GM12874 (cell line): Measurements from ENCODE around the gene ZFP28.

Source experiments
- CTCF ChIP-seq: IDR thresholded peaks from 2 replicates; pipeline ENCODE4 v1.5.1; 2011; ENCODE audit warnings: low read depth, mild to moderate bottlenecking, control low read depth, low read length, moderate library complexity; ENCODE audit not compliant: insufficient read depth

ZFP28 gene

GRCh38 chr19:56572589-56572988 lies 33.8 kb downstream of the ZFP28 start:
- no peak for TF ChIP-seq CTCF

GRCh38 chr19:56573914-56574313 lies 35.2 kb downstream of the ZFP28 start:
- TF ChIP-seq CTCF, result no peak

DNA sequence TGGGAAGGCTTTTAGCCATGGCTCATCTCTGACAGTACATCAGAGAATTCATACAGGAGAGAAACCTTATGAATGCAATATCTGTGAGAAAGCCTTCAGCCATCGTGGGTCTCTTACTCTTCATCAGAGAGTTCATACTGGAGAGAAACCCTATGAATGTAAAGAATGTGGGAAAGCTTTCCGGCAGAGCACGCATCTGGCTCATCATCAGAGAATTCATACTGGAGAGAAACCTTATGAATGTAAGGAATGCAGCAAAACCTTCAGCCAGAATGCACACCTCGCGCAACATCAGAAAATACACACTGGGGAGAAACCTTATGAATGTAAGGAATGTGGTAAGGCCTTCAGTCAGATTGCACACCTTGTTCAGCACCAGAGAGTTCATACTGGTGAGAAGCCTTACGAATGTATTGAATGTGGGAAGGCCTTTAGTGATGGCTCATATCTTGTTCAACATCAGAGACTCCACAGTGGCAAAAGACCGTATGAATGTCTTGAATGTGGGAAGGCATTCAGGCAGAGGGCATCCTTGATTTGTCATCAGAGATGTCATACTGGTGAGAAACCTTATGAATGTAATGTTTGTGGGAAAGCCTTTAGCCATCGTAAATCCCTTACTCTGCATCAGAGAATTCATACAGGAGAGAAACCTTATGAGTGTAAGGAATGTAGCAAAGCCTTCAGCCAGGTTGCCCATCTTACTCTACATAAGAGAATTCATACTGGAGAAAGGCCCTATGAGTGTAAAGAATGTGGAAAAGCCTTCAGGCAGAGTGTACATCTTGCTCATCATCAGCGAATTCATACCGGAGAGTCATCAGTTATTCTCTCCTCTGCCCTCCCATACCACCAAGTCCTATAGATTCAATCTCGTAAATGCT lies 39.2 kb downstream of the ZFP28 start:
- no peak for TF ChIP-seq CTCF

GRCh38 chr19:56594446-56594782 lies 55.7 kb downstream of the ZFP28 start:
- TF ChIP-seq CTCF, result no peak

GRCh38 chr19:56594783-56595547 lies 56.2 kb downstream of the ZFP28 start, which contains the start of gene ZNF71:
TSS of gene ZNF71 (plus strand) at chr19:56595302. CDS start at chr19:56601559, 6,257 bp downstream.
- TF ChIP-seq CTCF, result no peak

- no peak for TF ChIP-seq CTCF
Observed at GRCh38 chr19:56595548-56595899, 56.8 kb downstream of the ZFP28 start.

DNA sequence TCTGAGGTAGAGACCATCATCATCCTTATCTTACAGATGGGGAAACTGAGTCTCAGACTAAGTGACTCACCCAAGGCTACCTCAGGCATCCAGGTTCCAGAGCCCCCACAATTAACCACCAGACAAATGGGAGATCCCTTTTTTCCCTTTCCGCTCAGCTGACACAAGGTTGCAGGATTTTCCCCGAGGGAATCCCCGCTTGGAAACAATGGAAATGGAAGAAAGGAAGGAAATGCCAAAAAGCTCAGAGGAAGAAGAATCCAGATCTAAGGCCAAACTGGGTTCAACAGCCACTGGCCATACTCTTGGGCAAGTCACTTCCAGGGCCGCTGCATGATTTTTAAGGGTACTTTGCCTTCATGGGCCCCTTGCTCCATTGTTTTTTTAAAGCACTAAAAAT lies 57.9 kb downstream of the ZFP28 start:
- no peak for TF ChIP-seq CTCF
